Osteoblast (primary cell): Measurements from ENCODE around the gene LPCAT1. TPM values are rescaled to one million over a fixed set of nuclear protein-coding genes. Genes with fewer than 3 reads are reported as not detected.

Experiments
- DNase-seq: peaks from one replicate; pipeline ENCODE4 v3.0.0; 2011; ENCODE audit warnings: low spot score, mixed read lengths; ENCODE audit not compliant: insufficient read length; ENCODE audit errors: missing footprints
- H2AFZ ChIP-seq: 2 replicates; pipeline ENCODE4 v1.6.0; 2011; ENCODE audit warnings: mild to moderate bottlenecking, low read length
- H3K27ac ChIP-seq: 2 replicates; pipeline ENCODE4 v1.5.1; 2011; ENCODE audit warnings: mild to moderate bottlenecking, low read depth, low read length, moderate library complexity
- H3K27me3 ChIP-seq: 2 replicates; pipeline ENCODE4 v1.6.0; 2012; ENCODE audit warnings: mild to moderate bottlenecking, control low read depth, inconsistent platforms, low read length, moderate library complexity; ENCODE audit not compliant: insufficient read depth
- H3K36me3 ChIP-seq: 2 replicates; pipeline ENCODE4 v1.5.1; 2011; ENCODE audit warnings: mild to moderate bottlenecking, low read length, control low read depth, moderate library complexity; ENCODE audit not compliant: insufficient read depth
- H3K4me1 ChIP-seq: 2 replicates; pipeline ENCODE4 v1.5.1; 2011; ENCODE audit warnings: mild to moderate bottlenecking, low read length, control low read depth, moderate library complexity; ENCODE audit not compliant: insufficient read depth
- H3K4me2 ChIP-seq: 2 replicates; pipeline ENCODE4 v1.6.0; 2011; ENCODE audit warnings: mild to moderate bottlenecking, low read length; ENCODE audit not compliant: insufficient read depth
- H3K4me3 ChIP-seq: fragments of 200-600 bp; sonication (generic); 3 replicates; pipeline ENCODE4 v1.5.1; 2012; ENCODE audit warnings: mild to moderate bottlenecking, low read length, inconsistent platforms; ENCODE audit not compliant: insufficient read depth
- H3K79me2 ChIP-seq: 2 replicates; pipeline ENCODE4 v1.6.0; 2012; ENCODE audit warnings: mild to moderate bottlenecking, low read length, control low read depth, inconsistent platforms; ENCODE audit not compliant: insufficient read depth
- H3K9me3 ChIP-seq: 2 replicates; pipeline ENCODE4 v1.5.1; 2011; ENCODE audit warnings: low read depth, low read length, control low read depth
- H4K20me1 ChIP-seq: 2 replicates; pipeline ENCODE4 v1.6.0; 2012; ENCODE audit warnings: mild to moderate bottlenecking, low read length, control low read depth; ENCODE audit not compliant: insufficient read depth
- total RNA-seq: library from RNA; depleted of rRNA; stranded (reverse); fragments of >200 nt; gene quantifications from 2 replicates; pipeline ENCODE4 v1.2.3, GENCODE V29; 2012
- TF ChIP-seq, protein P1 (sequence below): IDR thresholded peaks from 2 replicates; pipeline ENCODE4 v1.5.1; 2011; ENCODE audit warnings: mild to moderate bottlenecking, low read depth, low read length, moderate library complexity; ENCODE audit errors: extremely low read depth

LPCAT1 gene
- total RNA-seq, 1 donor: 11.6 TPM

- DNase-seq: no peak
- Histone ChIP-seq H3K4me3 (no peak overlapping the region), H3K9me3 (no peaks in the 10 kb centered on the region), H3K4me2 (no peak overlapping the region), H3K27me3 (no peaks in the 10 kb centered on the region), H2AFZ (no peak overlapping the region), H4K20me1 (peaks cover 36% of the 10 kb centered on the region), H3K4me1 (peaks cover 9% of the 10 kb centered on the region), H3K27ac (no peak overlapping the region), H3K79me2 (no peaks in the 10 kb centered on the region), H3K36me3 (peaks cover 44% of the 10 kb centered on the region)
- TF ChIP-seq, protein P1, sequence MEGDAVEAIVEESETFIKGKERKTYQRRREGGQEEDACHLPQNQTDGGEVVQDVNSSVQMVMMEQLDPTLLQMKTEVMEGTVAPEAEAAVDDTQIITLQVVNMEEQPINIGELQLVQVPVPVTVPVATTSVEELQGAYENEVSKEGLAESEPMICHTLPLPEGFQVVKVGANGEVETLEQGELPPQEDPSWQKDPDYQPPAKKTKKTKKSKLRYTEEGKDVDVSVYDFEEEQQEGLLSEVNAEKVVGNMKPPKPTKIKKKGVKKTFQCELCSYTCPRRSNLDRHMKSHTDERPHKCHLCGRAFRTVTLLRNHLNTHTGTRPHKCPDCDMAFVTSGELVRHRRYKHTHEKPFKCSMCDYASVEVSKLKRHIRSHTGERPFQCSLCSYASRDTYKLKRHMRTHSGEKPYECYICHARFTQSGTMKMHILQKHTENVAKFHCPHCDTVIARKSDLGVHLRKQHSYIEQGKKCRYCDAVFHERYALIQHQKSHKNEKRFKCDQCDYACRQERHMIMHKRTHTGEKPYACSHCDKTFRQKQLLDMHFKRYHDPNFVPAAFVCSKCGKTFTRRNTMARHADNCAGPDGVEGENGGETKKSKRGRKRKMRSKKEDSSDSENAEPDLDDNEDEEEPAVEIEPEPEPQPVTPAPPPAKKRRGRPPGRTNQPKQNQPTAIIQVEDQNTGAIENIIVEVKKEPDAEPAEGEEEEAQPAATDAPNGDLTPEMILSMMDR: no peak
Observed at GRCh38 chr5:1486271-1486670, 37.5 kb downstream of the LPCAT1 start.

- no peak overlapping the region for H2AFZ ChIP-seq
- DNase-seq: no peak
- TF ChIP-seq, protein P1: no peak
- no peaks in the 10 kb centered on the region for H3K9me3 ChIP-seq
- H3K4me1 ChIP-seq: peaks cover 9% of the 10 kb centered on the region
- no peak overlapping the region for H3K4me3 ChIP-seq
- H3K27me3 ChIP-seq: no peaks in the 10 kb centered on the region
- H3K4me2 ChIP-seq: no peak overlapping the region
- no peak overlapping the region for H3K27ac ChIP-seq
- H3K36me3 ChIP-seq: peaks cover 38% of the 10 kb centered on the region
- no peaks in the 10 kb centered on the region for H3K79me2 ChIP-seq
- peaks cover 40% of the 10 kb centered on the region for H4K20me1 ChIP-seq
Observed at GRCh38 chr5:1485579-1486118, 38.1 kb downstream of the LPCAT1 start.

GRCh38 chr5:1484730-1485578, 38.8 kb downstream of the LPCAT1 start:
- Histone ChIP-seq H4K20me1 (peaks cover 41% of the 10 kb centered on the region), H3K27me3 (no peaks in the 10 kb centered on the region), H3K79me2 (no peaks in the 10 kb centered on the region), H3K9me3 (no peaks in the 10 kb centered on the region), H3K4me3 (no peak overlapping the region), H3K4me1 (peaks cover 9% of the 10 kb centered on the region), H2AFZ (no peak overlapping the region), H3K36me3 (peaks cover 36% of the 10 kb centered on the region), H3K4me2 (no peak overlapping the region), H3K27ac (no peak overlapping the region)
- TF ChIP-seq, protein P1: no peak
- no peak for DNase-seq
